ENCODE measurements around the gene LYRM4. TPM values are rescaled to one million over a fixed set of nuclear protein-coding genes. Genes with fewer than 3 reads are reported as not detected.

Gene LYRM4
- total RNA-seq, 1 experiment from 2014 or later, result 44.3 TPM

DNA sequence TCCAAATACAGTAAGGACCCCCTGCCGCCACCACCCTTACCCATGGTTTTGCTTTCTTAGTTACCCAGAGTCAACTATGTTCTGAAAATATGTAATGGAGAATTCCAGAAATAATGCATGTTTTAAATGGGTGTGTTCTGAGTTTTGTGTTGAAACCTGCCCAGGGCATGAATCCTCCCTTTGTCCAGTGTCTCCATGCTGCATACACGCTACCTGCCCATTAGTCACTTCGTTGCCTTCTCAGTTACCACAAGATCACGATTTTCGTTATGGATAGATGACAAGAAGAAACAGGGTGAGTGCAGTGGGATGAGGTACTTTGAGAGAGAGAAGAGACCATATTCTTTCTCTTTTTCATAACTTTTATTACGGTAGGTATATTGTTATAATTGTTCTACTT is 11.2 kb upstream of the LYRM4 start:
- no peaks in the 10 kb centered on the region for H3K9me3 ChIP-seq (ENCODE audit: control insufficient read depth, low read depth, low read length)
- Mint-ChIP-seq H3K9me3 (peaks cover 3 to 5% of the 10 kb centered on the region in 2 experiments; a peak in 3 of 5 replicates), H3K4me3 (no peak overlapping the region), H3K27ac (no peak overlapping the region), H3K27me3 (ENCODE audit: low read depth) (no peaks in the 10 kb centered on the region; the same call in 1 of the 2 replicates), H3K36me3 (ENCODE audit: insufficient read depth in 1 of 3, low read depth in 3 of 3) (peaks cover 10 to 11% (median 11%) of the 10 kb centered on the region in 3 experiments), H3K4me1 (peaks cover 8 to 11% of the 10 kb centered on the region in 2 experiments)
- no peak overlapping the region for H4K5ac ChIP-seq (ENCODE audit: insufficient read length, low read depth, low read length)
- H3K56ac ChIP-seq (ENCODE audit: insufficient read length, low read depth, low read length), result no peak overlapping the region
- H4K8ac ChIP-seq (replicated peaks; ENCODE audit: insufficient read length, low read depth, low read length), result no peak overlapping the region
- no peak for DNase-seq
- H3K18ac ChIP-seq (ENCODE audit: insufficient read length, low read depth, low read length), result no peak overlapping the region
- no peak overlapping the region for H4K91ac ChIP-seq (ENCODE audit: insufficient read length, low read depth, low read length)
- no peak overlapping the region for H3K4ac ChIP-seq (ENCODE audit: low read depth, low read length)
- H3K23ac ChIP-seq (ENCODE audit: insufficient read length, low read depth, low read length), result no peak overlapping the region
- H3K4me1 ChIP-seq (ENCODE audit: insufficient read depth, low read length), result no peaks in the 10 kb centered on the region
- H3K79me2 ChIP-seq (ENCODE audit: insufficient read depth, low read length), result no peaks in the 10 kb centered on the region
- no peaks in the 10 kb centered on the region for H3K27me3 ChIP-seq (ENCODE audit: insufficient read depth, low read length)
- TF ChIP-seq, protein P1, sequence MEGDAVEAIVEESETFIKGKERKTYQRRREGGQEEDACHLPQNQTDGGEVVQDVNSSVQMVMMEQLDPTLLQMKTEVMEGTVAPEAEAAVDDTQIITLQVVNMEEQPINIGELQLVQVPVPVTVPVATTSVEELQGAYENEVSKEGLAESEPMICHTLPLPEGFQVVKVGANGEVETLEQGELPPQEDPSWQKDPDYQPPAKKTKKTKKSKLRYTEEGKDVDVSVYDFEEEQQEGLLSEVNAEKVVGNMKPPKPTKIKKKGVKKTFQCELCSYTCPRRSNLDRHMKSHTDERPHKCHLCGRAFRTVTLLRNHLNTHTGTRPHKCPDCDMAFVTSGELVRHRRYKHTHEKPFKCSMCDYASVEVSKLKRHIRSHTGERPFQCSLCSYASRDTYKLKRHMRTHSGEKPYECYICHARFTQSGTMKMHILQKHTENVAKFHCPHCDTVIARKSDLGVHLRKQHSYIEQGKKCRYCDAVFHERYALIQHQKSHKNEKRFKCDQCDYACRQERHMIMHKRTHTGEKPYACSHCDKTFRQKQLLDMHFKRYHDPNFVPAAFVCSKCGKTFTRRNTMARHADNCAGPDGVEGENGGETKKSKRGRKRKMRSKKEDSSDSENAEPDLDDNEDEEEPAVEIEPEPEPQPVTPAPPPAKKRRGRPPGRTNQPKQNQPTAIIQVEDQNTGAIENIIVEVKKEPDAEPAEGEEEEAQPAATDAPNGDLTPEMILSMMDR (conservative IDR thresholded peaks at IDR 0.05), result no peak
- no peaks in the 10 kb centered on the region for H3K23me2 ChIP-seq (ENCODE audit: insufficient read length, low read depth, low read length, poor library complexity, severe bottlenecking)
- no peak overlapping the region for H2BK12ac ChIP-seq (ENCODE audit: insufficient read length, low read depth, low read length)
- H2BK15ac ChIP-seq (ENCODE audit: low read depth, low read length), result no peak overlapping the region
- no peaks in the 10 kb centered on the region for H3K79me1 ChIP-seq (ENCODE audit: insufficient read depth, low read depth, low read length, poor library complexity, severe bottlenecking)
- no peak overlapping the region for H2AK5ac ChIP-seq (ENCODE audit: insufficient read length, low read length)
- H3K27ac ChIP-seq (ENCODE audit: insufficient read length, low read depth, low read length), result no peak overlapping the region
- H4K20me1 ChIP-seq (ENCODE audit: control insufficient read depth, insufficient read depth, insufficient read length), result no peaks in the 10 kb centered on the region
- H3K9ac ChIP-seq (ENCODE audit: extremely low read depth, insufficient read length, low read length), result no peak overlapping the region
- H3T11ph ChIP-seq (ENCODE audit: low read length), result no peak overlapping the region
- H2AFZ ChIP-seq (ENCODE audit: low read length), result no peak overlapping the region
- H2BK20ac ChIP-seq (ENCODE audit: low read depth, low read length, poor library complexity, severe bottlenecking), result no peak overlapping the region
- H3K14ac ChIP-seq (ENCODE audit: insufficient read depth, low read length), result no peak overlapping the region
- no peak overlapping the region for H2BK5ac ChIP-seq (ENCODE audit: insufficient read length, low read length)
- no CpG with 5 or more reads among the region's 6 CpGs for WGBS (ENCODE audit: extremely low coverage, insufficient read length, low lambda C conversion rate)
- H2BK120ac ChIP-seq (ENCODE audit: low read depth, low read length, poor library complexity, severe bottlenecking), result no peak overlapping the region
- H3K4me2 ChIP-seq (ENCODE audit: insufficient read depth, insufficient read length, low read length), result no peak overlapping the region

Data from H9 (cell line).